ENCODE data around the gene SH3RF1.
"Not testable (repeated sequence)": the region's sequence is repeated elsewhere in the genome, so short reads cannot be mapped to it uniquely, and the experiment has no call there.

The SH3RF1 gene

DNA sequence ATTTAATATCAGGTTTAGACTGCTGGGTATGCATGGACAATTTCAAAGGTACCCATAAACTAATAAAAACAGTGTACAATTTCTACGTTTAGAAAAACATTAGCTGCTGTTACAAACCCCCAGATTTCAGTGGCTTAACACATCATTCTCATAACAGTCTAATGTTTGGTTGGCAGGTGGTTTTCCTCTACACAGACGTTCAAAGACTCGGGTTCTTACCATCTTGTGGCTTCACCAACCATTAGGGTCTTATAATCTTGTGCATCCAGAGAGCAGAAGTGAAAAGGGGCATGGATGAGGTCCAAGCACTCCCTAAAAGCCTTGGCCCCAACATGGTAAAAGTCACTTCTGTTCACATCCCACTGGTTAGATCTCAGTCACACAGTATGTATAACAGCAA, 71.6 kb downstream of the SH3RF1 start:
- DNase-seq: no peak

DNA sequence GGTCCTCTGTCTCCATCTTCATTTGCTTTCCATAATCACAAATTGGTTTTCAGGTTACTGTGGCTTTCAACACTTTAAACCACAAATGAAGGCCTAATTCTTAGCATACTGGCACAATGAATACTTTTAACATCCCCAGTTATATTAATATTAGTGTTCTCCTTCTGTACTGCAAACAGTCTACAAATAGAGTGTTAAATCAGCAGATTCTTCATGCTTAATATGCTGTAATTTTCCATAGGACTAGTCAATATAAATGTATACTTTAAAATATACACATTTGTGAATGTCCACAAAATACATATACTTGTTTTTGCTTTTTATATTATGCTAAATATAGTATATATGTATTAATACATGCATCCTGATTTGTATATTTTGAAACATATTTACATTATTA, 72.6 kb downstream of the SH3RF1 start:
- no peak for DNase-seq

- not testable (repeated sequence) for DNase-seq
Measured at GRCh38 chr4:169197206-169197605, 73.5 kb downstream of the SH3RF1 start.

DNA sequence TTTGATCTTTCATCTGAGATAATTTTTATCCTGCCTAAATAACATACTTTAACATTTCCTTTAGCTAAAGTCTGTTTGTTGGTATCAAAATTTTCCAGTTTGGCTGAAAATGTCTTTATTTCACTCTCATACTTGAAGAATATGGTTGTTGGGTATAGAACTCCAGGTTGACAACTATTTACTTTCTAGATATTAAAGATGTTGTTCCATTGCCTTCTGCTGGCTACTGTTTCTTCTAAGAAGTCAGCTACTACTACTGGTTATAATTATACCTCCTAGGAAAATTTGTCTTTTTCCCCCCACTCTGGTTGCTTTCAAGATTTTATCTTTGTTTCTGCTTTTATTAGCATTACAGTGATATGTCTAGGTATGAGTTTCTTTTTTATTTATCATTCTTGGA, 75.7 kb downstream of the SH3RF1 start:
- DNase-seq: no peak

DNA sequence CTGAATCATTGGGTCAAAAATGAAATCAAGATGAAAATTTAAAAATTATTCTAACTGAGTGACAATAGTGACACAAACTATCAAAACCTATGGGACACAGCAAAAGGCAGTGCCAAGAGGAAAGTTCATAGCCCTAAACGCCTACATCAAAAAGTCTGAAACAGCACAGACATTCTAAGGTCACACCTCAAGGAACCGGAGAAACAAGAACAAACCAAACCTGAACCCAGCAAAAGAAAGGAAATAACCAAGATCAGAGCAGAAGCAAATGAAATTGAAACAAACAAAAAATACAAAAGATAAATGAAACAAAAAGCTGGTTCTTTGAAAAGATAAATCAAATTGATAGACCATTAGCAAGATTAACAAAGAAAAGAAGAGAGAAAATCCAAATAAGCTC, 80.8 kb downstream of the SH3RF1 start:
- DNase-seq: not testable (repeated sequence)

- no peak for DNase-seq
Measured at GRCh38 chr4:169189372-169189771, 81.4 kb downstream of the SH3RF1 start.

GRCh38 chr4:169188204-169188603, 82.6 kb downstream of the SH3RF1 start:
- no peak for DNase-seq

GRCh38 chr4:169185133-169185956, 85.4 kb downstream of the SH3RF1 start:
- DNase-seq: no peak

- DNase-seq: no peak
Measured at GRCh38 chr4:169184686-169185085, 86.1 kb downstream of the SH3RF1 start.

DNA sequence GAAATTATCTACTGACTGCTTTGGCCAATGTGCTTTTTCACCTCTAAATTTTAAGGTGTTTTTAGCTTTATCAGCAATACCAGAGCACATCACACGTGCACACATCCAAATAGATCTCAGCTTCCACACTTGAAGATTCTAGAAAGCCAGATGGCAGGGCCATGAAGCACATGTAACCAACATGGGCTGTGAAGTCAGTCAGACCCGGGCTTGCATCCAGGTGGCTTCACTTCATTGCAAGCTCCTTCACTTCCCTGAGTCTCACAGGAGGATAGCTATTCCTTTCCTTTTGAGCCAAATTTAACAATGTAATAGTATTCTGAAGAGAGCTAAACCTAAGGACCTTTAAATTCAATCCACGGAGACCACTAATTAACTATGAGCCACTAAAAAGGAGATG, 86.5 kb downstream of the SH3RF1 start:
- no peak for DNase-seq

GRCh38 chr4:169183581-169183980, 87.2 kb downstream of the SH3RF1 start:
- DNase-seq: no peak

GRCh38 chr4:169179609-169180521, 90.9 kb downstream of the SH3RF1 start:
- DNase-seq: no peak

GRCh38 chr4:169178092-169178491, 92.7 kb downstream of the SH3RF1 start:
- not testable (repeated sequence) for DNase-seq

DNA sequence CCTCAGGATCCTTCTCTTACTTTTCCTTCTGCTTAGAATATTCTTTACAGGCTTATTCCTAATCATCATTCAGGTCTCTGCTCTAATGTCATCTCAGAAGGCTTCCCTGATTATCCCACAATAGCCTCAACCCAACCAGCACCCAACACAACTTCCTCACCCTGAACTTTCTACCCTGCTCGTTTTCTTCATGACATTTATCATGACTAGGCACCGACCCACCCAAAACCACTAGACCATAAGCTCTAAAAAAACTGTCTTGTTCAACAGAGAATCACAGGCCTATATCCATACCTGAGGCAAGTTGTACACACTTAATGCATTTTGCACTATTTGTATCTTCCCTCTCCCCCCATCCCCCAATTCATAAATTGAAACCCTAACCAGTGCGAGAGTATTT, 95.3 kb downstream of the SH3RF1 start:
- DNase-seq: no peak

- DNase-seq: no peak
Measured at GRCh38 chr4:169175035-169175434, 95.7 kb downstream of the SH3RF1 start.

DNA sequence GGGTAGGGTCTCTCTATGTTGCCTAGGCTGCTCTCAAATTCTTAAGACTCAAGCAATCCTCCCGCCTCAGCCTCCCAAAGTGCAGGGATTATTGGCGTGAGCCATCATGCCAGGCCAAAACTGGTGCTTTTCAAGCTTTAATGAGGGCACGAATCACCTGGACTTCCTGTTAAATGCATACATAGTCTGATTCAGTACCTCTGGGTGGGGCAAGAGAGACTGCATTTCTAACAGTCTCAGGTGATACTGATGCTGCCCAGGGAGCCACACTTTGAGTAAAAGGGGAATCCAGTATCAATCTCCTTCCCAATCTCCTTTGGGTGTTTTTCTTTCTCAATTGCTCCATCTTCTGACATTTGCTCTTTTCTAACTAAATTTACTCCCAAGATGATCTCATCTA, 96.5 kb downstream of the SH3RF1 start:
- no peak for DNase-seq

GRCh38 chr4:169167957-169168858, 102.5 kb downstream of the SH3RF1 start:
- DNase-seq: no peak

GRCh38 chr4:169164669-169165415, 105.9 kb downstream of the SH3RF1 start:
- DNase-seq: no peak

DNA sequence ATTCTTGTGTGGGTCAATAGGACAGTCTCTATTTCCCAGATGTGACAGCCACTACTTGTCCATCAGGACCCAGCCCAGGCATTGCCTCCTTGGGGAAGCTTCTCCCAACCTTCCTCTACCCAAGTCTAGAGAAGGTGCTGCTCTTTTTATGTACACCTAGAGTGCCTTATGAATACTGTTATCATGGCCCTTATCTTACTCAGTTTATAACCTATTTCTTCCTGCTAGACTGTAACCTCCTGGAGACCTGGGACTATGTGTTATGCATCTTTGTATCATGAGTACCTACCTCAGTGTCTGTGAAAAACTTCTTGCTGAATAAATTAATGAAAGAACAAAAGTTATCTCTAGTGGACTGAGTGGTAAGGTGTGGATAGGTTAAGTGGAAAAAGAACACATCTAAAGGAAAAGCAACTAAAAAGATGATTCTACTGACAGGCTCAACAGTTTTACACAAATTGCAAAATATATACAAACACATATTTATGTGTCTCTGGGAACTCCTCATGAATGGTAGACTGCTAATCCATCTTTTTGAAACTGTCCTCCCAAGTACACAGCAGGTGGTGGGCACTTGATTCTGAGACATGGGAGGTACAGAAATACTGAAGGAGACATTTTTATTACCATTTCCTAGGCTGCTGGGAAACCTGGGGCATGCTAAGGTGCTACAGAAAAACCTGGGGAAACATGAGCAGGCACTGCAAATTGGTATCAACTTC, 106.6 kb downstream of the SH3RF1 start:
- no peak for DNase-seq

- no peak for DNase-seq
Measured at GRCh38 chr4:169163495-169163894, 107.3 kb downstream of the SH3RF1 start.

GRCh38 chr4:169160825-169161224, 109.9 kb downstream of the SH3RF1 start:
- no peak for DNase-seq

Data from suppressor macrophage treated with lipopolysaccharide for 1 hour (primary cell).